Lung microvascular endothelial cell (primary cell): ENCODE data around the gene TICAM1. TPM values are rescaled to one million over a fixed set of nuclear protein-coding genes. Genes with fewer than 3 reads are reported as not detected.

Experiments used
- DNase-seq, 2 donors: peaks; one replicate each; pipeline versions ENCODE4 v3.0.0 to v3.0.0-alpha.2; 2010; ENCODE audit warnings: low read depth in 2 of 2
- total RNA-seq: library from RNA; depleted of rRNA; stranded (reverse); fragments of >200 nt; gene quantifications from 2 replicates; pipeline ENCODE4 v1.2.1, GENCODE V29; 2014

TICAM1 gene
- total RNA-seq, 1 donor from 2014 or later = 2.8 TPM

- DNase-seq = no peak
These were observed 58.9 kb downstream of the TICAM1 start for GRCh38 chr19:4772566-4772965.

GRCh38 chr19:4768934-4769777 is 62.4 kb downstream of the TICAM1 start:
- peak; percentile 84 to 87 for DNase-seq

Other genes with a start within 250 kb of the TICAM1 start
- gene TNFAIP8L1, start 192.2 kb downstream of the TICAM1 start, total RNA-seq = 53.2 and 69.4 TPM in 2 replicates
- gene MYDGF, start 161.4 kb downstream of the TICAM1 start, total RNA-seq = 138 and 149 TPM in 2 replicates
- 14.2 and 19.4 TPM in 2 replicates for gene DPP9, start 107.9 kb downstream of the TICAM1 start, total RNA-seq
- gene FEM1A, start 40.0 kb downstream of the TICAM1 start, total RNA-seq = 10.0 and 17.3 TPM in 2 replicates
- gene PLIN3, start 36.0 kb upstream of the TICAM1 start, total RNA-seq = 44.0 and 70.2 TPM in 2 replicates
- gene ARRDC5, start 71.2 kb upstream of the TICAM1 start, total RNA-seq = under 0.01 TPM in 1 of 2 replicates, not detected in the other
- gene UHRF1, start 77.8 kb upstream of the TICAM1 start, total RNA-seq = 6.9 and 16.6 TPM in 2 replicates
- 8.9 and 12.3 TPM in 2 replicates for gene KDM4B, start 137.4 kb upstream of the TICAM1 start, total RNA-seq